K562 (cell line): Measurements from ENCODE around the gene IFT52. TPM values are rescaled to one million over a fixed set of nuclear protein-coding genes. Genes with fewer than 3 reads are reported as not detected.

Experiments used
- ATAC-seq: fragments of 200-7000 bp; cut with Tn5 transposase; 3 replicates; pipeline ENCODE4 v1.9.1; 2020; ENCODE audit warnings: moderate library complexity
- BruUV-seq: library from RNA; stranded (reverse); fragments of 400-500 nt; replicated peaks from 2 replicates; lab custom pipeline; 2021; lab: Mats Ljungman, UMichigan
- CTCF ChIA-PET: fragments of 300-600 bp; formaldehyde crosslinking; extraction: SDS; loops from one replicate; lab custom pipeline; 2021; ENCODE audit warnings: low intra/inter-chr PET ratio; lab: Yijun Ruan, JAX
- POLR2A ChIA-PET: fragments of 300-600, 350-650 bp; sonication (Branson Sonifier 250); formaldehyde crosslinking; extraction: SDS; loops from one replicate; lab custom pipeline; 2021; ENCODE audit warnings: antibody characterized with exemption, inconsistent platforms; lab: Yijun Ruan, JAX
- DNase-seq, 4 experiments: peaks; one replicate each; pipeline versions ENCODE4 v3.0.0 to v3.0.0-alpha.2; 2011 to 2018; ENCODE audit warnings: low spot score in 3 of 4, mixed read lengths in 3 of 4; ENCODE audit errors: extremely low read depth in 1 of 4
- FAIRE-seq: peaks from 2 replicates; lab custom pipeline; 2011; peaks lifted over from hg19 to GRCh38; lab: Jason Lieb, UNC
- H2AFZ ChIP-seq: 2 replicates; pipeline ENCODE4 v1.6.0; 2011; ENCODE audit warnings: low read depth, low read length, control low read depth, inconsistent platforms
- H3K27ac ChIP-seq: fragments of 200-600 bp; 3 replicates; pipeline ENCODE4 v1.8.0; 2011; ENCODE audit warnings: low read depth, mild to moderate bottlenecking, control low read depth, inconsistent platforms, low read length, moderate library complexity, mixed read lengths; ENCODE audit errors: extremely low read depth
- H3K27me3 ChIP-seq, 2 experiments: fragments of 300-600 bp in 1 of 2; 2 replicates in 1 of 2; 3 replicates in 1 of 2; pipeline versions ENCODE4 v1.6.0 to v1.8.0; 2011; ENCODE audit warnings: inconsistent platforms in 2 of 2, low read length in 2 of 2, mild to moderate bottlenecking in 1 of 2, mixed read lengths in 1 of 2, moderate library complexity in 1 of 2; ENCODE audit not compliant: control insufficient read depth in 2 of 2, insufficient read depth in 2 of 2
- H3K36me3 ChIP-seq: fragments of 300-600 bp; 3 replicates; pipeline ENCODE4 v1.8.0; 2011; ENCODE audit warnings: mild to moderate bottlenecking, low read length, inconsistent platforms; ENCODE audit not compliant: control insufficient read depth, insufficient read depth
- H3K4me1 ChIP-seq, 2 experiments: fragments of 200-600 bp in 1 of 2; replicated peaks in 1 of 2; 2 replicates in 1 of 2; 3 replicates in 1 of 2; pipeline versions ENCODE4 v1.5.1 to v1.8.0; 2011; ENCODE audit warnings: inconsistent platforms in 2 of 2, low read length in 2 of 2, mild to moderate bottlenecking in 1 of 2, mixed read lengths in 1 of 2, moderate library complexity in 1 of 2; ENCODE audit not compliant: control insufficient read depth in 2 of 2, insufficient read depth in 2 of 2
- H3K4me2 ChIP-seq: 2 replicates; pipeline ENCODE4 v1.6.1; 2011; ENCODE audit warnings: low read length, control low read depth, inconsistent platforms, mixed read lengths; ENCODE audit not compliant: insufficient read depth
- H3K4me3 ChIP-seq: fragments of 200-600 bp; sonication (generic), shearing (Covaris generic); 2 replicates; pipeline ENCODE4 v1.5.1; 2016; ENCODE audit warnings: control low read depth, inconsistent platforms
- H3K79me2 ChIP-seq: fragments of 200-600 bp; 3 replicates; pipeline ENCODE4 v1.8.0; 2011; ENCODE audit warnings: low read length, inconsistent platforms; ENCODE audit not compliant: control insufficient read depth, insufficient read depth
- H3K9ac ChIP-seq, 2 experiments: 2 replicates each; pipeline versions ENCODE4 v1.6.0 to v1.6.1; 2011; ENCODE audit warnings: low read depth in 2 of 2, low read length in 2 of 2, control low read depth in 1 of 2, inconsistent platforms in 1 of 2, mild to moderate bottlenecking in 1 of 2, mixed read lengths in 1 of 2; ENCODE audit not compliant: insufficient read depth in 1 of 2
- H3K9me1 ChIP-seq: one replicate; pipeline ENCODE4 v1.6.0; 2011; ENCODE audit warnings: inconsistent platforms, mild to moderate bottlenecking, low read length, moderate library complexity; ENCODE audit not compliant: control insufficient read depth, insufficient read depth
- H3K9me3 ChIP-seq: replicated peaks from 2 replicates; pipeline ENCODE4 v1.5.1; 2011; ENCODE audit warnings: low read depth, low read length, inconsistent platforms; ENCODE audit not compliant: control insufficient read depth, insufficient read depth
- H4K20me1 ChIP-seq: replicated peaks from 2 replicates; pipeline ENCODE4 v1.6.1; 2011; ENCODE audit warnings: low read length, inconsistent platforms, mixed read lengths; ENCODE audit not compliant: control insufficient read depth, insufficient read depth
- CBX1 ChIP-seq: sonication (generic); IDR thresholded peaks from 2 replicates; pipeline ENCODE4 v1.6.1; 2016; ENCODE audit warnings: antibody characterized with exemption, low read depth, mild to moderate bottlenecking
- E2F3 ChIP-seq: fragments of 250-450 bp; sonication (Bioruptor Pico); IDR thresholded peaks from 2 replicates; pipeline ENCODE4 v1.4.0; 2020; ENCODE audit warnings: mild to moderate bottlenecking
- ETS2 ChIP-seq: IDR thresholded peaks from 2 replicates; pipeline ENCODE4 v1.6.1; 2016; ENCODE audit warnings: borderline replicate concordance, missing genetic modification characterization, mild to moderate bottlenecking, moderate library complexity, missing compliant biosample characterization; ENCODE audit not compliant: poor library complexity, severe bottlenecking
- FOXJ3 ChIP-seq: sonication (generic); formaldehyde crosslinking; IDR thresholded peaks from 2 replicates; pipeline ENCODE4 v1.4.0; 2020; ENCODE audit warnings: mild to moderate bottlenecking, missing genetic modification reagents
- GABPA ChIP-seq: fragments of 200-800 bp; sonication (Bioruptor generic); conservative IDR thresholded peaks from 2 replicates; pipeline ENCODE4 v1.6.1; 2016; ENCODE audit warnings: low read depth, missing genetic modification characterization, missing compliant biosample characterization
- RNF2 ChIP-seq: sonication (generic); IDR thresholded peaks from 2 replicates; pipeline ENCODE4 v1.6.1; 2016
- RUNX1 ChIP-seq: sonication (generic); IDR thresholded peaks from 2 replicates; pipeline ENCODE4 v1.6.1; 2016; ENCODE audit warnings: antibody characterized with exemption, low read depth
- TOE1 ChIP-seq, 2 experiments: fragments of 450-650 bp in 1 of 2; sonication (generic) in 1 of 2; formaldehyde crosslinking in 1 of 2; IDR thresholded peaks; 2 replicates each; pipeline versions ENCODE4 v1.7.1 to v1.8.0; 2016 to 2022; ENCODE audit warnings: borderline replicate concordance in 2 of 2, mild to moderate bottlenecking in 2 of 2, antibody characterized with exemption in 1 of 2, inconsistent platforms in 1 of 2, low read depth in 1 of 2, missing genetic modification reagents in 1 of 2, moderate library complexity in 1 of 2
- ZNF316 ChIP-seq: fragments of 450-650 bp; IDR thresholded peaks from 2 replicates; pipeline ENCODE4 v1.6.1; 2016
- WGBS: fragments of 100-300 bp; shearing (Covaris generic); methylation state at CpG from one replicate; pipeline ENCODE4 v1.1.6; 2016; ENCODE audit warnings: low coverage, mixed read lengths; ENCODE audit not compliant: insufficient coverage; ENCODE audit errors: missing lambda C conversion rate; 5-methylcytosine and 5-hydroxymethylcytosine counted together
- in situ Hi-C: fragments of 300-500 bp; cut with MboI; formaldehyde crosslinking; loops from 4 replicates; pipeline ENCODE4 v1.15.0; 2018; ENCODE audit warnings: inconsistent platforms, mixed read lengths
- intact Hi-C: fragments of 100-400 bp; cut with micrococcal nuclease; formaldehyde crosslinking; loops from 2 replicates; pipeline ENCODE4 v1.14.2; 2022
- polyA plus RNA-seq, 8 experiments: library from polyadenylated mRNA; depleted of rRNA in 4 of 8; stranded (reverse) in 5 of 8; unstranded in 3 of 8; fragments of >200 nt; fragmentation: Nextera tagmentation in 2 of 8; fragmentation: Illumina TruSeq in 1 of 8; extraction: Ambion mirVana in 2 of 8; extraction: Trizol in 1 of 8; gene quantifications; 2 replicates each; pipeline versions ENCODE4 v1.2.1 to v1.2.3, GENCODE V29; 2011 to 2014; ENCODE audit warnings: inconsistent platforms in 1 of 8, missing spikeins in 1 of 8
- total RNA-seq, 7 experiments: library from RNA; depleted of rRNA in 6 of 7; stranded (reverse); fragments of >200 nt in 6 of 7; fragmentation: Illumina TruSeq in 2 of 7; extraction: Trizol in 2 of 7; gene quantifications; 2 replicates each; pipeline versions ENCODE4 v1.2.1 to v1.2.3, GENCODE V29; 2011 to 2021; ENCODE audit warnings: low replicate concordance in 1 of 7
- TF ChIP-seq, protein P1 (sequence below): fragments of 250-450 bp; sonication (Bioruptor Pico); IDR thresholded peaks from 2 replicates; pipeline ENCODE4 v1.5.0; 2021
- TF ChIP-seq, protein P2 (sequence below): sonication (generic); formaldehyde crosslinking; IDR thresholded peaks from 2 replicates; pipeline ENCODE4 v1.8.0; 2022; ENCODE audit warnings: mild to moderate bottlenecking, missing genetic modification reagents
- TF ChIP-seq, protein P3 (sequence below): sonication (generic); formaldehyde crosslinking; IDR thresholded peaks from 2 replicates; pipeline ENCODE4 v1.8.0; 2022; ENCODE audit warnings: missing genetic modification reagents, mild to moderate bottlenecking, borderline replicate concordance

Gene IFT52
- total and polyA plus RNA-seq, 9 of the 15 experiments (the other 6 are each of a cell fraction or from before 2014, with no cell fraction given), result 11.0 to 31.4 (median 20.4) TPM

DNA sequence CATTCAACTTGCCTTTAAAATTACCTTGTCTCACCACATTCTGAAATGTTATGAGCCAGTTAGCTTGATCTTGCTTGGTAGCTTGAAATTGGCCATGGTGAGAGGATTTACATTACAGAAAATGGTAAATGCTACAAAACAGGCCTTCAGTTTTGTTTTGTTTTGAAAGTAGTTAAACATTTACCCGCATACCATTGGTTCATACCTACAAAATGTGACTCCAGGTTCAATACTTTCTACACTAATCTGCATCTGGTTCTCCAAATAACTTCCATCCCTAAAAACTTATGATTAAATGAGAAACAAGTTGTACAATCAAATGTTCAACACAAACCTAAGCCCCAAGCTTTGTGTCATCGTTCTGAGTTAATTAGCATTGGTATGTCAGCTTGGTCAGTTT, 45.7 kb downstream of the IFT52 start:
- intact Hi-C loops (no loop called here), in situ Hi-C loops (no loop called here)
- 75% methylated on average over 2 of the region's 2 CpGs for WGBS
- ChIA-PET POLR2A (interaction anchor here (0.6 to 1.2 kb wide), 2 partner anchors 17 to 454 kb away, joined by 4 to 5 read pairs; no protein-coding TSS in a partner anchor), CTCF (no interaction called here)
- H3K4me3 ChIP-seq, result no peak overlapping the region
- TF ChIP-seq GABPA (tag), result no peak
- TF ChIP-seq, protein P1, sequence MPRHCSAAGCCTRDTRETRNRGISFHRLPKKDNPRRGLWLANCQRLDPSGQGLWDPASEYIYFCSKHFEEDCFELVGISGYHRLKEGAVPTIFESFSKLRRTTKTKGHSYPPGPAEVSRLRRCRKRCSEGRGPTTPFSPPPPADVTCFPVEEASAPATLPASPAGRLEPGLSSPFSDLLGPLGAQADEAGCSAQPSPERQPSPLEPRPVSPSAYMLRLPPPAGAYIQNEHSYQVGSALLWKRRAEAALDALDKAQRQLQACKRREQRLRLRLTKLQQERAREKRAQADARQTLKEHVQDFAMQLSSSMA (CRISPR knock-in tag), result no peak
- TF ChIP-seq, protein P2, sequence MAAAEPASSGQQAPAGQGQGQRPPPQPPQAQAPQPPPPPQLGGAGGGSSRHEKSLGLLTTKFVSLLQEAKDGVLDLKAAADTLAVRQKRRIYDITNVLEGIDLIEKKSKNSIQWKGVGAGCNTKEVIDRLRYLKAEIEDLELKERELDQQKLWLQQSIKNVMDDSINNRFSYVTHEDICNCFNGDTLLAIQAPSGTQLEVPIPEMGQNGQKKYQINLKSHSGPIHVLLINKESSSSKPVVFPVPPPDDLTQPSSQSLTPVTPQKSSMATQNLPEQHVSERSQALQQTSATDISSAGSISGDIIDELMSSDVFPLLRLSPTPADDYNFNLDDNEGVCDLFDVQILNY (CRISPR knock-in tag), result no peak
- H3K9ac ChIP-seq, result no peak overlapping the region
- no peak overlapping the region for H3K4me2 ChIP-seq
- no peaks in the 10 kb centered on the region for H3K9me1 ChIP-seq
- H3K36me3 ChIP-seq, result peaks cover 15% of the 10 kb centered on the region; the same call in 1 of the 3 replicates
- FAIRE-seq (no peak), ATAC-seq (no peak), DNase-seq (no peak)
- H3K79me2 ChIP-seq, result no peaks in the 10 kb centered on the region
- no peaks in the 10 kb centered on the region for H4K20me1 ChIP-seq
- H2AFZ ChIP-seq, result no peak overlapping the region
- H3K27me3 ChIP-seq, result no peaks in the 10 kb centered on the region
- BruUV-seq, result no TSS peak
- no peak overlapping the region for H3K27ac ChIP-seq
- no peaks in the 10 kb centered on the region for H3K4me1 ChIP-seq
- no peaks in the 10 kb centered on the region for H3K9me3 ChIP-seq

DNA sequence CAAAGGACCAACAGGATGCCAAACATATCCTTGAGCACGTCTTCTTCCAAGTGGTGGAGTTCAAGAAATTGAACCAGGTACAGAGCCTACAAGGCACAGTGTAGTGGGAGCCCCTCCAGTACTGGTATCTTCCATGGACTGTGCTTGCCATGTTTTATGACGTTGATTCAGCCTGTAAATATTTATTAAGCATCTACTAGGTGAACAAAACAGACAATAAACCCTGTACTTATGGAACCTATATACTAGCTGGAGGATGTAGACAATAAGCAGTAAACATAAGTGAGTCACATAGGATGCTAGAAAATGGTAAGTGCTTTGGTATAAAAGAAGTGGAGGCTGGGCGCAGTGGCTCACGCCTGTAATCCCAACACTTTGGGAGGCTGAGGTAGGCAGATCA, 51.8 kb downstream of the IFT52 start:
- 85% methylated on average over 4 of the region's 4 CpGs for WGBS
- Histone ChIP-seq H3K4me3 (no peak overlapping the region), H3K36me3 (peaks cover 18% of the 10 kb centered on the region; the same call in 1 of the 3 replicates), H4K20me1 (no peaks in the 10 kb centered on the region), H3K9me1 (no peaks in the 10 kb centered on the region), H3K79me2 (no peaks in the 10 kb centered on the region), H3K4me2 (no peak overlapping the region), H3K4me1 (no peaks in the 10 kb centered on the region), H3K9ac (no peak overlapping the region), H2AFZ (no peak overlapping the region), H3K9me3 (no peaks in the 10 kb centered on the region), H3K27ac (no peak overlapping the region), H3K27me3 (no peaks in the 10 kb centered on the region)
- intact Hi-C loops, result no loop called here
- POLR2A ChIA-PET, result no interaction called here
- CTCF ChIA-PET, result no interaction called here
- FAIRE-seq, result no peak
- no TSS peak for BruUV-seq
- no peak for DNase-seq
- in situ Hi-C loops, result no loop called here
- no peak for ATAC-seq
- TF ChIP-seq E2F3 (CRISPR knock-in tag) (no peak), RUNX1 (no peak), ETS2 (no peak), ZNF316 (no peak), FOXJ3 (no peak), TOE1 (IDR thresholded peaks at IDR 0.05; ENCODE audit: borderline replicate concordance) (no peak), TOE1 (CRISPR knock-in tag; IDR thresholded peaks at IDR 0.05; ENCODE audit: borderline replicate concordance, low read depth) (no peak), CBX1 (no peak), RNF2 (no peak)
- TF ChIP-seq, protein P3, sequence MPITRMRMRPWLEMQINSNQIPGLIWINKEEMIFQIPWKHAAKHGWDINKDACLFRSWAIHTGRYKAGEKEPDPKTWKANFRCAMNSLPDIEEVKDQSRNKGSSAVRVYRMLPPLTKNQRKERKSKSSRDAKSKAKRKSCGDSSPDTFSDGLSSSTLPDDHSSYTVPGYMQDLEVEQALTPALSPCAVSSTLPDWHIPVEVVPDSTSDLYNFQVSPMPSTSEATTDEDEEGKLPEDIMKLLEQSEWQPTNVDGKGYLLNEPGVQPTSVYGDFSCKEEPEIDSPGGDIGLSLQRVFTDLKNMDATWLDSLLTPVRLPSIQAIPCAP (CRISPR knock-in tag), result no peak
